Activated CD8-positive, alpha-beta memory T cell treated with anti-CD3 and anti-CD28 coated beads for 24 hours (primary cell): ENCODE data around the gene HSPB6.
"Not testable (repeated sequence)": the region's sequence is repeated elsewhere in the genome, so short reads cannot be mapped to it uniquely, and the experiment has no call there.

Source experiments
- DNase-seq: peaks from one replicate; pipeline ENCODE4 v3.0.0-alpha.2; 2020

Gene HSPB6

GRCh38 chr19:35729021-35729420, 27.8 kb downstream of the HSPB6 start:
- DNase-seq = no peak

GRCh38 chr19:35727956-35728706, 28.7 kb downstream of the HSPB6 start:
- no peak for DNase-seq

- no peak for DNase-seq
Observed at GRCh38 chr19:35727053-35727955, 29.5 kb downstream of the HSPB6 start.

GRCh38 chr19:35725216-35725861, 31.5 kb downstream of the HSPB6 start:
- no peak for DNase-seq

- DNase-seq = no peak
Observed at GRCh38 chr19:35724560-35724959, 32.3 kb downstream of the HSPB6 start.

GRCh38 chr19:35724132-35724531, 32.7 kb downstream of the HSPB6 start:
- DNase-seq = not testable (repeated sequence)

GRCh38 chr19:35723671-35724070, 33.2 kb downstream of the HSPB6 start:
- DNase-seq = no peak

- DNase-seq = no peak
Observed at GRCh38 chr19:35722897-35723296, 33.9 kb downstream of the HSPB6 start.

GRCh38 chr19:35722461-35722860, 34.4 kb downstream of the HSPB6 start:
- DNase-seq = no peak

GRCh38 chr19:35721374-35721773, 35.5 kb downstream of the HSPB6 start:
- no peak for DNase-seq

GRCh38 chr19:35720648-35721047, 36.2 kb downstream of the HSPB6 start:
- no peak for DNase-seq

GRCh38 chr19:35720163-35720524, 36.7 kb downstream of the HSPB6 start:
- DNase-seq = no peak

GRCh38 chr19:35719402-35720162, 37.2 kb downstream of the HSPB6 start:
- no peak for DNase-seq

- DNase-seq = peak; percentile 88
Observed at GRCh38 chr19:35718345-35719041, 38.3 kb downstream of the HSPB6 start.

GRCh38 chr19:35717665-35718344, 39.0 kb downstream of the HSPB6 start, which contains the start of gene KMT2B:
Gene KMT2B (plus strand): TSS chr19:35718003. CDS start chr19:35718019, 16 bp downstream.
- DNase-seq = no peak

GRCh38 chr19:35716801-35717664, 39.8 kb downstream of the HSPB6 start:
- DNase-seq = peak; percentile 97

GRCh38 chr19:35715981-35716800, 40.6 kb downstream of the HSPB6 start:
- peak; percentile 76 for DNase-seq

GRCh38 chr19:35715355-35715809, 41.4 kb downstream of the HSPB6 start:
- DNase-seq = no peak

- no peak for DNase-seq
Observed at GRCh38 chr19:35714601-35715354, 42.1 kb downstream of the HSPB6 start.
